Measurements from ENCODE around the gene SMAD7. TPM values are rescaled to one million over a fixed set of nuclear protein-coding genes. Genes with fewer than 3 reads are reported as not detected.

The SMAD7 gene
- total RNA-seq, 4 donors from 2014 or later = 22.5 to 54.9 (median 40.0) TPM

DNA sequence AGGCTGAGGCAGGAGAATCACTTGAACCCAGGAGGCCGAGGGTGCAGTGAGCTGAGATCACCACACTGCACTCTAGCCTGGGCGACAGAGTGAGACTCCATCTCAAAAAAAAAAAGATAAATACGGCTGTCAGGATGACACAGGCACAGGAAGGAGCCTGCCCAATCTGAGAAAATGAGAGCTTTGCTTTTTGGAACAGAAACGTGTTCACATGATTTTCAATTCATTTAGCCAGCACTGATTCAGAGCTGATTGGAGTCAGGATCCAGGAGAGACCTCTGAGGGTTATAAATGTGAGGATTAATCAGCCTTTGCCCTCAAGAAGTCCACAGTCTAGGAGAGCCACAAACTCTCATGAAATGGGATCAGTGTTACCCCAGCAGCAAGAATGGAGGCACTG, 6.9 kb upstream of the SMAD7 start:
- no peak for DNase-seq (ENCODE audit: extremely low spot score)
- intact Hi-C loops (cut with DNase I) = no loop called here
- 69% methylated on average over 4 of the region's 4 CpGs for WGBS

GRCh38 chr18:48957136-48957535, 6.4 kb upstream of the SMAD7 start:
- no peaks in the 10 kb centered on the region for H3K36me3 ChIP-seq
- peak overlapping the region; percentile 67 to 98 (median 77) for H3K27ac ChIP-seq (replicated peaks in 1 of 4)
- intact Hi-C loops (cut with DNase I) = no loop called here
- no peak overlapping the region for H3K4me3 ChIP-seq
- H3K9me3 ChIP-seq = no peaks in the 10 kb centered on the region
- no peaks in the 10 kb centered on the region for H3K27me3 ChIP-seq
- WGBS = 79% methylated on average over 8 of the region's 8 CpGs
- TF ChIP-seq EP300 (IDR thresholded peaks at IDR 0.05) (no peak), POLR2A (IDR thresholded peaks at IDR 0.05; ENCODE audit: low read depth) (no peak), POLR2AphosphoS5 (IDR thresholded peaks at IDR 0.05) (no peak), CTCF (IDR thresholded peaks at IDR 0.05) (no peak)
- no peak for DNase-seq (ENCODE audit: extremely low spot score)
- H3K4me1 ChIP-seq = peaks cover 30 to 64% (median 49%) of the 10 kb centered on the region in 4 donors

More for the DNA sequence above, 6.9 kb upstream of the SMAD7 start:
- H3K4me1 ChIP-seq = peaks cover 32 to 68% (median 52%) of the 10 kb centered on the region in 4 donors
- no peaks in the 10 kb centered on the region for H3K36me3 ChIP-seq
- peak overlapping the region; percentile 67 to 98 (median 77) for H3K27ac ChIP-seq (replicated peaks in 1 of 4)
- no peaks in the 10 kb centered on the region for H3K27me3 ChIP-seq
- no peak overlapping the region for H3K4me3 ChIP-seq
- TF ChIP-seq POLR2AphosphoS5 (IDR thresholded peaks at IDR 0.05) (no peak), CTCF (IDR thresholded peaks at IDR 0.05) (no peak), POLR2A (IDR thresholded peaks at IDR 0.05; ENCODE audit: low read depth) (no peak), EP300 (IDR thresholded peaks at IDR 0.05) (no peak)
- H3K9me3 ChIP-seq = no peaks in the 10 kb centered on the region

DNA sequence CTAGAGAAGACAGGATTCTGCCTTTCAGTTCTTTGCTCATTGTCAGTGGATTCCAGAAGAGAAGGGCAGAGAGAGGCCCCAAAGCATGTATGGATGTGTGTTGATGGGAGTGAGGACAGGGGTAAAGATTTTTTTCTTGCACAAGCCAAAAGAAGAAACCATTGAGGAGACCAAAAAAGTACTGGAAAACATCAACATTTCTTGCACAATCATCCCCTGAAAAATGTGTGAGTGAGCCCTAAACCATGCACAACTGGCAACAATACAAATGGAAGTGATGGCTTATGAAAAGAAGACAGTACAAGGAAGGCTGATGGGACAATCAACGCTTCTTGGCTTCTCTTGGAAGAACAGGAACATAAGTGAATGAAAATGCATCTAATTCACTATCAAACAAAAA, 5.6 kb upstream of the SMAD7 start:
- Histone ChIP-seq H3K4me1 (peaks cover 30 to 63% (median 47%) of the 10 kb centered on the region in 4 donors), H3K27me3 (no peaks in the 10 kb centered on the region), H3K9me3 (no peaks in the 10 kb centered on the region), H3K27ac (replicated peaks in 1 of 4) (peak overlapping the region; percentile 67 to 98 (median 77)), H3K36me3 (no peaks in the 10 kb centered on the region), H3K4me3 (no peak overlapping the region)
- WGBS = 52% methylated on average over 1 of the region's 1 CpG
- intact Hi-C loops (cut with DNase I) = no loop called here
- TF ChIP-seq POLR2A (IDR thresholded peaks at IDR 0.05; ENCODE audit: low read depth) (no peak), POLR2AphosphoS5 (IDR thresholded peaks at IDR 0.05) (peak in 1 of 2 donors; percentile 70)
- DNase-seq (ENCODE audit: extremely low spot score) = no peak

DNA sequence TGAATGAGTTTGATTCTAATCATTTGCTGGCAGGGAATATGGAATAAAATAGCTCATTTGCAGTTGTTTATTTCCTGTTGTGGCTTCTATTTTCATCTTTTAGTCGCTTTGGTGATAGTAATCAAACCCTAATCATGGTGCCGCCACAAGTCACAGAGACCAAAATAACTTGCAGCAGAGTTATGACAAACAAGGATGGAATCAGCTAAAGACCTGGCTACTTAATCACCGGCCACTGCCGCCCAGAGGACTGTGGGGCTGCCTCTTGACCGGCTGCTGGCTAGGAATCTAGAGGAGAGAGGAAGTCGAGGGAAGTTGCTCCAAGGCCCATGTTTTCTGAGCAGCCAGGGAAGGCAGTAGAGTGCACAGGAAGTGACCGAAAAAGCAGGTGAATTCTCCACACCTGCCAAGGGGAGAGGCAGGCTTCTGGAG, 5.1 kb upstream of the SMAD7 start:
- 28% methylated on average over 7 of the region's 7 CpGs for WGBS
- no peaks in the 10 kb centered on the region for H3K36me3 ChIP-seq
- no peaks in the 10 kb centered on the region for H3K9me3 ChIP-seq
- no peak for DNase-seq (ENCODE audit: extremely low spot score)
- TF ChIP-seq EP300 (IDR thresholded peaks at IDR 0.05) (no peak), POLR2A (IDR thresholded peaks at IDR 0.05; ENCODE audit: low read depth) (no peak), POLR2AphosphoS5 (IDR thresholded peaks at IDR 0.05) (peak in 1 of 2 donors; percentile 56), CTCF (IDR thresholded peaks at IDR 0.05) (no peak)
- H3K4me3 ChIP-seq = no peak overlapping the region
- peak overlapping the region; percentile 67 to 98 (median 77) for H3K27ac ChIP-seq (replicated peaks in 1 of 4)
- H3K27me3 ChIP-seq = no peaks in the 10 kb centered on the region
- intact Hi-C loops (cut with DNase I) = no loop called here
- H3K4me1 ChIP-seq = peaks cover 30 to 59% (median 47%) of the 10 kb centered on the region in 4 donors

DNA sequence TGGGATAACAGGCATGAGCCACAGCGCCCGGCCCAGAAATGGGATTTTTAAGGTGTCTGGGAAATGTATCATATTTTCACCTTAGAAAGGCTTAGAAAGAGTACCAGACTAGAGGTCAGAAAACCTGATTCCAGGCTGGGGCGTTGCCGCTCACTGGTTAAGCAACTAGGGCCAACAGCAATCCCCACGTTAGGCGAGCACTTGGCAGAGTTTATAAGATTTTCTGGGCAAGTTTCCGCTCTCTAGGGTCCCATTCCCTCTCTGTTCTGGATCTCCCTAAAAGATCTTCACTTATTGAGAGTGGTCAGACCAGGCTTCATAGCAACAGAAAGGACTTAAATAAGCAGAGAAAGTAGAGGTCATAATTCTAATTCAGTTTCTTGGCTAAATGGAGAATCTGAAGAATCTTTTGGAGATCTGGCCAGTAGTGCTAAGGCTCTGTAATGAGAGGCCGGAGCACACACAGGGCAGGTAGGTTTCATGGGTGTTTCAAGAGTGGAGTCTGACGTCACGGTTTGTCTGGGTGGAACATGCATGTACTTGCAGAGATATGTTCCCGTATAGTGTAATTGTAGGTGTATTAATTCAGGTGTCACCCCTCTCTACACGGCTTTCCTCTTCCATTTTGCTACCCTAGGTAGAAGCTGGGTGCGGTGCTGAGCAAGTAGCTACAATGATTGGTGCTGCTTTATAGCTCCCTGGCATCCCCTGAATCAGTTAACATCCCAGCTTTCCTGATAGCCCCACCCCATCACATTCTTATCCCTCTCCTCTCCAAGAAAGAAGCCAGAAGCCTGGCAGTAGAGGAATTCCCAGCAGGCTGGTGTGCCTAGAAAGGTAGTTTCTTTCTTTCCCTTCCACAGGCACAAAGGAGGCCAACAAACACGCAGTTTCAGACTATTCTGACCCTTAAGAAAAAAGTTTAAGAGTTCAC, 4.4 kb upstream of the SMAD7 start:
- intact Hi-C loops (cut with DNase I) = loop anchor here (5.0 kb wide), 1 partner anchor 173 kb away; no protein-coding TSS in a partner anchor
- Histone ChIP-seq H3K36me3 (no peaks in the 10 kb centered on the region), H3K4me1 (peaks cover 30 to 52% (median 44%) of the 10 kb centered on the region in 4 donors), H3K9me3 (no peaks in the 10 kb centered on the region), H3K4me3 (no peak overlapping the region), H3K27me3 (no peaks in the 10 kb centered on the region), H3K27ac (replicated peaks in 1 of 4) (peak overlapping the region; percentile 67 to 98 (median 77))
- no peak for DNase-seq (ENCODE audit: extremely low spot score)
- 85% methylated on average over 14 of the region's 14 CpGs for WGBS
- TF ChIP-seq CTCF (IDR thresholded peaks at IDR 0.05) (no peak), POLR2AphosphoS5 (IDR thresholded peaks at IDR 0.05) (no peak), POLR2A (IDR thresholded peaks at IDR 0.05; ENCODE audit: low read depth) (no peak), EP300 (IDR thresholded peaks at IDR 0.05) (no peak)

All from esophagus muscularis mucosa (tissue), 4 donors.